ENCODE measurements around the gene RPL7A.
"Not testable (repeated sequence)": the region's sequence is repeated elsewhere in the genome, so short reads cannot be mapped to it uniquely, and the experiment has no call there.

RPL7A gene

GRCh38 chr9:133323991-133324703 lies 23.9 kb upstream of the RPL7A start:
- peak in 1 of 2 donors; percentile 48 for DNase-seq
- H3K27ac ChIP-seq = no peak overlapping the region
- H3K9me3 ChIP-seq = no peaks in the 10 kb centered on the region
- intact Hi-C loops (cut with DNase I; ENCODE audit: low total_unique reads) = loop anchor here (10.0 kb wide), 1 partner anchor 139 kb away; no protein-coding TSS in a partner anchor
- no peaks in the 10 kb centered on the region for H3K36me3 ChIP-seq
- no peak overlapping the region for H3K4me3 ChIP-seq
- no peak for TF ChIP-seq CTCF (IDR thresholded peaks at IDR 0.05)
- no peaks in the 10 kb centered on the region for H3K27me3 ChIP-seq
- H3K4me1 ChIP-seq = no peaks in the 10 kb centered on the region

- peak in 1 of 2 donors; percentile 9 for DNase-seq
- H3K36me3 ChIP-seq = peaks cover 14 to 23% (median 17%) of the 10 kb centered on the region in 3 donors
- H3K27me3 ChIP-seq, H3K4me1 ChIP-seq, H3K4me3 ChIP-seq, H3K9me3 ChIP-seq, H3K27ac ChIP-seq: not testable (repeated sequence)
- intact Hi-C loops (cut with DNase I; ENCODE audit: low total_unique reads) = loop anchor here (10.0 kb wide), 1 partner anchor 142 kb away; no protein-coding TSS in a partner anchor
Measured at GRCh38 chr9:133327021-133327420, 21.0 kb upstream of the RPL7A start.

GRCh38 chr9:133327834-133328484 lies 20.1 kb upstream of the RPL7A start:
- Histone ChIP-seq H3K27ac (no peak overlapping the region), H3K4me1 (no peaks in the 10 kb centered on the region), H3K36me3 (peaks cover 23 to 32% (median 27%) of the 10 kb centered on the region in 3 donors), H3K27me3 (no peaks in the 10 kb centered on the region), H3K9me3 (no peaks in the 10 kb centered on the region), H3K4me3 (no peak overlapping the region)
- no peak for TF ChIP-seq CTCF (IDR thresholded peaks at IDR 0.05)
- peak in 1 of 2 donors; percentile 51 for DNase-seq
- intact Hi-C loops (cut with DNase I; ENCODE audit: low total_unique reads) = loop anchor here (10.0 kb wide), 1 partner anchor 143 kb away; no protein-coding TSS in a partner anchor

GRCh38 chr9:133329306-133330156 lies 18.5 kb upstream of the RPL7A start:
- peaks cover 0 to 13% (median 7%) of the 10 kb centered on the region in 4 donors for H3K4me1 ChIP-seq
- peaks cover 36 to 48% (median 40%) of the 10 kb centered on the region in 3 donors for H3K36me3 ChIP-seq
- H3K27ac ChIP-seq, H3K9me3 ChIP-seq, H3K27me3 ChIP-seq, H3K4me3 ChIP-seq: not testable (repeated sequence)
- peak; percentile 41 to 43 for TF ChIP-seq CTCF (IDR thresholded peaks at IDR 0.05)
- intact Hi-C loops (cut with DNase I; ENCODE audit: low total_unique reads) = loop anchor here (10.0 kb wide), 3 partner anchors 145 to 305 kb away; no protein-coding TSS in a partner anchor
- peak in 1 of 2 donors; percentile 56 for DNase-seq

- Histone ChIP-seq H3K4me3 (no peak overlapping the region), H3K9me3 (no peaks in the 10 kb centered on the region), H3K4me1 (peaks cover 0 to 25% (median 17%) of the 10 kb centered on the region in 4 donors), H3K27me3 (no peaks in the 10 kb centered on the region), H3K36me3 (peaks cover 36 to 50% (median 40%) of the 10 kb centered on the region in 3 donors), H3K27ac (no peak overlapping the region)
- DNase-seq = peak in 1 of 2 donors; percentile 58
- no peak for TF ChIP-seq CTCF (IDR thresholded peaks at IDR 0.05)
- intact Hi-C loops (cut with DNase I; ENCODE audit: low total_unique reads) = loop anchor here (10.0 kb wide), 2 partner anchors 154 to 306 kb away; no protein-coding TSS in a partner anchor
Measured at GRCh38 chr9:133331221-133331620, 16.8 kb upstream of the RPL7A start.

All from tibial artery (tissue), 4 donors.